Tibial artery (tissue), 4 donors: Measurements from ENCODE around the gene DVL2.

ENCODE experiments used
- DNase-seq, 2 donors: peaks; one replicate each; pipeline ENCODE4 v3.0.0-alpha.2; 2019
- H3K27ac ChIP-seq, 2 donors: fragments of 200-600 bp; sonication (generic) in 1 of 2; 1 replicate in 1 of 2; 2 replicates in 1 of 2; pipeline ENCODE4 v1.5.1; 2018 to 2019; ENCODE audit warnings: mild to moderate bottlenecking in 1 of 2
- H3K27me3 ChIP-seq, 2 donors: fragments of 200-600 bp; sonication (generic) in 1 of 2; one replicate each; pipeline versions ENCODE4 v1.5.1 to v1.6.0; 2016 to 2019
- H3K36me3 ChIP-seq, 3 donors: fragments of 200-600 bp; sonication (generic) in 2 of 3; one replicate each; pipeline ENCODE4 v1.5.1; 2016 to 2019; ENCODE audit warnings: mild to moderate bottlenecking in 2 of 3
- H3K4me1 ChIP-seq, 4 donors: fragments of 200-600 bp; sonication (generic) in 2 of 4; 1 replicate in 3 of 4; 2 replicates in 1 of 4; pipeline ENCODE4 v1.5.1; 2016 to 2019
- H3K4me3 ChIP-seq, 2 donors: fragments of 200-600 bp; sonication (generic) in 1 of 2; 1 replicate in 1 of 2; 2 replicates in 1 of 2; pipeline ENCODE4 v1.5.1; 2018 to 2019; ENCODE audit warnings: mild to moderate bottlenecking in 2 of 2
- H3K9me3 ChIP-seq, 3 donors: fragments of 200-600 bp; sonication (generic) in 1 of 3; one replicate each; pipeline ENCODE4 v1.5.1; 2016 to 2019
- CTCF ChIP-seq, 2 experiments: fragments of 200-600 bp in 1 of 2; fragments of 450-650 bp in 1 of 2; IDR thresholded peaks; one replicate each; pipeline ENCODE4 v1.5.1; 2017 to 2019; ENCODE audit warnings: antibody characterized with exemption in 2 of 2, mild to moderate bottlenecking in 1 of 2, moderate library complexity in 1 of 2
- intact Hi-C: fragments of 100-400 bp; cut with DNase I; formaldehyde crosslinking; loops from one replicate; pipeline ENCODE4 v1.15.0; 2023; ENCODE audit warnings: low total_unique reads

The DVL2 gene

GRCh38 chr17:7253082-7253481 is 18.8 kb upstream of the DVL2 start:
- intact Hi-C loops: loop anchor here (10.0 kb wide), 2 partner anchors 92 to 312 kb away; partner anchors contain the start of gene SENP3
- Histone ChIP-seq H3K36me3 (peaks cover 24 to 39% (median 37%) of the 10 kb centered on the region in 3 donors), H3K27me3 (no peaks in the 10 kb centered on the region), H3K4me3 (peak overlapping the region; percentile 94 to 98), H3K4me1 (peaks cover 0 to 40% (median 32%) of the 10 kb centered on the region in 4 donors), H3K27ac (peak overlapping the region; percentile 96 to 100), H3K9me3 (no peaks in the 10 kb centered on the region)
- TF ChIP-seq CTCF (IDR thresholded peaks at IDR 0.05): no peak
- DNase-seq: no peak

GRCh38 chr17:7252176-7253043 is 18.1 kb upstream of the DVL2 start, which contains the start of gene ELP5:
Gene ELP5, plus strand, starts transcription at chr17:7252215. Its CDS starts 336 bp downstream, at chr17:7252551.
- peak within 1 kb of the TSS; percentile 96 to 100 for H3K27ac ChIP-seq
- TF ChIP-seq CTCF (IDR thresholded peaks at IDR 0.05): no peak

GRCh38 chr17:7251661-7252175 is 17.4 kb upstream of the DVL2 start, which contains the start of gene CTDNEP1:
Gene CTDNEP1, minus strand, starts transcription at chr17:7251734. Its CDS starts 438 bp downstream, at chr17:7251296.
- Histone ChIP-seq H3K27me3 (no peaks in the 10 kb centered on the region), H3K4me1 (peaks cover 0 to 40% (median 32%) of the 10 kb centered on the region in 4 donors)
- DNase-seq: peak; percentile 98

More at GRCh38 chr17:7252176-7253043, 18.1 kb upstream of the DVL2 start, which contains the start of gene ELP5:
- Histone ChIP-seq H3K36me3 (peaks cover 22 to 33% (median 32%) of the 10 kb centered on the region in 3 donors), H3K4me1 (peaks cover 0 to 40% (median 32%) of the 10 kb centered on the region in 4 donors), H3K9me3 (no peaks in the 10 kb centered on the region), H3K27me3 (no peaks in the 10 kb centered on the region), H3K4me3 (peak within 1 kb of the TSS; percentile 94 to 98)
- DNase-seq: peak; percentile 94 to 97
- intact Hi-C loops: loop anchor here (10.0 kb wide), 2 partner anchors 92 to 312 kb away; partner anchors contain the start of gene SENP3

GRCh38 chr17:7250695-7251627 is 16.6 kb upstream of the DVL2 start:
- intact Hi-C loops: loop anchor here (10.0 kb wide), 2 partner anchors 94 to 314 kb away; partner anchors contain the start of gene SENP3

More at GRCh38 chr17:7251661-7252175, 17.4 kb upstream of the DVL2 start, which contains the start of gene CTDNEP1:
- H3K36me3 ChIP-seq: peaks cover 17 to 30% (median 30%) of the 10 kb centered on the region in 3 donors
- TF ChIP-seq CTCF (IDR thresholded peaks at IDR 0.05): no peak
- peak within 1 kb of the TSS; percentile 94 to 98 for H3K4me3 ChIP-seq
- peak within 1 kb of the TSS; percentile 96 to 100 for H3K27ac ChIP-seq
- intact Hi-C loops: loop anchor here (10.0 kb wide), 2 partner anchors 93 to 313 kb away; partner anchors contain the start of gene SENP3
- no peaks in the 10 kb centered on the region for H3K9me3 ChIP-seq

More at GRCh38 chr17:7250695-7251627, 16.6 kb upstream of the DVL2 start:
- peak overlapping the region; percentile 96 to 100 for H3K27ac ChIP-seq
- no peaks in the 10 kb centered on the region for H3K27me3 ChIP-seq
- no peak for DNase-seq
- peak overlapping the region; percentile 94 to 98 for H3K4me3 ChIP-seq
- H3K9me3 ChIP-seq: no peaks in the 10 kb centered on the region
- H3K4me1 ChIP-seq: peaks cover 0 to 40% (median 32%) of the 10 kb centered on the region in 4 donors
- H3K36me3 ChIP-seq: peaks cover 22 to 30% (median 30%) of the 10 kb centered on the region in 3 donors
- no peak for TF ChIP-seq CTCF (IDR thresholded peaks at IDR 0.05)
